ENCODE results near the gene DCST2.

The DCST2 gene

GRCh38 chr1:155010211-155010918, 23.2 kb downstream of the DCST2 start:
- no peak for DNase-seq (ENCODE audit: low read depth)

- DNase-seq (ENCODE audit: low read depth), result no peak
Observed at GRCh38 chr1:155009742-155010141, 23.8 kb downstream of the DCST2 start.

- DNase-seq (ENCODE audit: low read depth), result no peak
Observed at GRCh38 chr1:155009221-155009711, 24.3 kb downstream of the DCST2 start.

- no peak for DNase-seq (ENCODE audit: low read depth)
Observed at GRCh38 chr1:155008015-155008941, 25.3 kb downstream of the DCST2 start.

- no peak for DNase-seq (ENCODE audit: low read depth)
Observed at GRCh38 chr1:155007251-155007828, 26.2 kb downstream of the DCST2 start.

- no peak for DNase-seq (ENCODE audit: low read depth)
Observed at GRCh38 chr1:155006601-155007101, 26.9 kb downstream of the DCST2 start.

GRCh38 chr1:155005076-155006011, 28.2 kb downstream of the DCST2 start:
- no peak for DNase-seq (ENCODE audit: low read depth)

GRCh38 chr1:155004352-155005075, 29.1 kb downstream of the DCST2 start:
- DNase-seq (ENCODE audit: low read depth), result no peak

- no peak for DNase-seq (ENCODE audit: low read depth)
Observed at GRCh38 chr1:155003766-155004351, 29.7 kb downstream of the DCST2 start.

- no peak for DNase-seq (ENCODE audit: low read depth)
Observed at GRCh38 chr1:155003227-155003765, 30.3 kb downstream of the DCST2 start.

GRCh38 chr1:155002464-155003226, 30.9 kb downstream of the DCST2 start, which contains the start of gene ZBTB7B:
Gene ZBTB7B, plus strand, starts transcription at chr1:155002802. Its CDS starts 11,859 bp downstream, at chr1:155014661.
- DNase-seq (ENCODE audit: low read depth), result no peak

- DNase-seq (ENCODE audit: low read depth), result peak; percentile 99
Observed at GRCh38 chr1:155001675-155002463, 31.7 kb downstream of the DCST2 start.

GRCh38 chr1:155001425-155001674, 32.2 kb downstream of the DCST2 start:
- no peak for DNase-seq (ENCODE audit: low read depth)

GRCh38 chr1:155000726-155001424, 32.7 kb downstream of the DCST2 start:
- DNase-seq (ENCODE audit: low read depth), result peak; percentile 93

GRCh38 chr1:155000411-155000725, 33.2 kb downstream of the DCST2 start:
- no peak for DNase-seq (ENCODE audit: low read depth)

- no peak for DNase-seq (ENCODE audit: low read depth)
Observed at GRCh38 chr1:154999571-155000410, 33.8 kb downstream of the DCST2 start.

All from CMK (cell line).